T-cell (primary cell): ENCODE data around the gene SLC9B2. TPM values are rescaled to one million over a fixed set of nuclear protein-coding genes. Genes with fewer than 3 reads are reported as not detected.

Experiments
- ATAC-seq, 4 experiments: fragments of 200-7000 bp in 3 of 4; fragments of 150-1000 bp in 1 of 4; cut with Tn5 transposase; replicated peaks in 1 of 4; 1 replicate in 3 of 4; 2 replicates in 1 of 4; pipeline ENCODE4 v1.10.0; 2021; ENCODE audit warnings: moderate library complexity in 3 of 4, mild to moderate bottlenecking in 2 of 4, moderate number of reproducible peaks in 1 of 4
- CTCF ChIA-PET, 2 donors: fragments of 300-600 bp; sonication (Branson Sonifier 250); formaldehyde crosslinking; loops; one replicate each; lab custom pipeline; 2022; ENCODE audit warnings: antibody characterized with exemption in 2 of 2; lab: Charles Lee
- POLR2A ChIA-PET, 2 donors: fragments of 300-600 bp; sonication (Branson Sonifier 250); formaldehyde crosslinking; loops; one replicate each; lab custom pipeline; 2022; ENCODE audit warnings: antibody characterized with exemption in 2 of 2; lab: Charles Lee
- DNase-seq, 35 experiments: peaks; one replicate each; pipeline versions ENCODE4 v3.0.0 to v3.0.0-alpha.2; 2013 to 2023
- H3K27ac ChIP-seq: one replicate; pipeline ENCODE4 v1.5.1; 2013; ENCODE audit warnings: low read length
- H3K27me3 ChIP-seq, 2 experiments: replicated peaks in 1 of 2; 1 replicate in 1 of 2; 2 replicates in 1 of 2; pipeline versions ENCODE4 v1.6.1 to v1.7.0; 2013; ENCODE audit warnings: low read length in 1 of 2, mixed read lengths in 1 of 2; ENCODE audit not compliant: control insufficient read depth in 2 of 2, insufficient read depth in 2 of 2; ENCODE audit errors: extremely low read depth in 1 of 2
- H3K36me3 ChIP-seq, 2 donors: 1 replicate in 1 of 2; 2 replicates in 1 of 2; pipeline versions ENCODE4 v1.6.1 to v1.7.0; 2013; ENCODE audit warnings: low read length in 1 of 2; ENCODE audit not compliant: control insufficient read depth in 2 of 2, insufficient read depth in 1 of 2; ENCODE audit errors: extremely low read depth in 1 of 2
- H3K4me1 ChIP-seq, 2 experiments: 1 replicate in 1 of 2; 2 replicates in 1 of 2; pipeline versions ENCODE4 v1.6.1 to v1.7.0; 2013; ENCODE audit warnings: low read length in 2 of 2, mixed read lengths in 1 of 2; ENCODE audit not compliant: insufficient read depth in 2 of 2, control insufficient read depth in 1 of 2; ENCODE audit errors: extremely low read depth in 1 of 2
- H3K4me3 ChIP-seq, 2 donors: 1 replicate in 1 of 2; 2 replicates in 1 of 2; pipeline versions ENCODE4 v1.5.1 to v1.7.0; 2013; ENCODE audit warnings: mild to moderate bottlenecking in 2 of 2, low read length in 1 of 2, moderate library complexity in 1 of 2; ENCODE audit not compliant: control insufficient read depth in 1 of 2; ENCODE audit errors: extremely low read depth in 1 of 2
- H3K9me3 ChIP-seq: 2 replicates; pipeline ENCODE4 v1.7.0; 2013
- H3K27ac Mint-ChIP-seq, 2 donors: one replicate each; pipeline ENCODE4 v1.8.0; 2020 to 2021; ENCODE audit warnings: mild to moderate bottlenecking in 2 of 2, mixed read lengths in 2 of 2
- H3K27me3 Mint-ChIP-seq, 2 donors: one replicate each; pipeline ENCODE4 v1.8.0; 2021 to 2022; ENCODE audit warnings: mixed read lengths in 2 of 2
- H3K36me3 Mint-ChIP-seq: one replicate; pipeline ENCODE4 v1.8.0; 2021; ENCODE audit warnings: mixed read lengths
- H3K4me1 Mint-ChIP-seq, 3 donors: one replicate each; pipeline ENCODE4 v1.8.0; 2020 to 2022; ENCODE audit warnings: mixed read lengths in 3 of 3, mild to moderate bottlenecking in 1 of 3
- H3K4me3 Mint-ChIP-seq, 3 donors: one replicate each; pipeline ENCODE4 v1.8.0; 2020 to 2022; ENCODE audit warnings: mild to moderate bottlenecking in 3 of 3, mixed read lengths in 3 of 3, moderate library complexity in 3 of 3
- H3K9me3 Mint-ChIP-seq, 3 donors: one replicate each; pipeline ENCODE4 v1.8.0; 2020 to 2022; ENCODE audit warnings: mixed read lengths in 3 of 3
- WGBS: methylation state at CpG from one replicate; pipeline ENCODE4 v1.1.5; 2013; ENCODE audit warnings: missing lambda C conversion rate; ENCODE audit not compliant: insufficient coverage; 5-methylcytosine and 5-hydroxymethylcytosine counted together
- total RNA-seq, 35 experiments: library from RNA in 6 of 35; stranded (reverse) in 6 of 35; fragments of 120-200 nt in 1 of 35; gene quantifications; one replicate each; pipeline versions ENCODE4 v1.2.1 to v1.2.4 and lab custom pipeline; 2013 to 2026

SLC9B2 gene
- total RNA-seq, 5 donors from 2014 or later (not counting 1 experiment from before 2014, with no cell fraction given) = 17.8 to 23.5 (median 19.9) TPM

DNA sequence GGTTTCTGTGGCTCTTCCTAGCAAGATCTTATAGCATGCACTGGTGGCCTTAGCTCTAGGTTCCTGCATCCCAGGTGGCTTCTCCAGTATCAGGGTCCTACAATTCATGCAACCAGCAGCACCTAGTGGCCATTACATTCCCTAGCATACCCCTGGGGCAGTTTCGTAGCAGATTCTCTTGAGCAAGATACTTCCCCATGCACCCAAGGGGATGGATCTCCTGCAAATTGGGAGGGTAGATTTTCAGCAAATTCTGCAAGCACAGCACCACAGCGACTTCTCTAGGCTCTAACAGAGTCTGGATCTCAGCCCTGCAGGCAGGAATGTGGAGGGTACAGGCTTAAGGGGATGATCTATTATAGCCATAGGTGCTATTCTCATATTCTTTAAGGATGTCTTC is 44.0 kb downstream of the SLC9B2 start:
- Mint-ChIP-seq H3K4me3 (no peak overlapping the region), H3K27me3 (no peaks in the 10 kb centered on the region), H3K36me3 (peaks cover 40% of the 10 kb centered on the region), H3K27ac (no peak overlapping the region), H3K4me1 (peaks cover 0 to 2% (median 0%) of the 10 kb centered on the region in 3 donors), H3K9me3 (no peaks in the 10 kb centered on the region)
- peak in 1 of 4 experiments; percentile 38 for ATAC-seq
- no peaks in the 10 kb centered on the region for H3K27me3 ChIP-seq
- H3K27ac ChIP-seq = no peak overlapping the region
- CTCF ChIA-PET = interaction anchor here in 1 of 2 donors (1.2 to 1.3 kb wide), 2 partner anchors 59 to 67 kb away, joined by 3 to 5 read pairs; partner anchors contain the start of gene BDH2
- POLR2A ChIA-PET = no interaction called here
- no peak overlapping the region for H3K4me3 ChIP-seq
- no peaks in the 10 kb centered on the region for H3K36me3 ChIP-seq
- no peaks in the 10 kb centered on the region for H3K4me1 ChIP-seq
- peak in 1 of 35 experiments; percentile 17 for DNase-seq
- WGBS = no CpG with 5 or more reads among the region's 2 CpGs
- H3K9me3 ChIP-seq = no peaks in the 10 kb centered on the region

DNA sequence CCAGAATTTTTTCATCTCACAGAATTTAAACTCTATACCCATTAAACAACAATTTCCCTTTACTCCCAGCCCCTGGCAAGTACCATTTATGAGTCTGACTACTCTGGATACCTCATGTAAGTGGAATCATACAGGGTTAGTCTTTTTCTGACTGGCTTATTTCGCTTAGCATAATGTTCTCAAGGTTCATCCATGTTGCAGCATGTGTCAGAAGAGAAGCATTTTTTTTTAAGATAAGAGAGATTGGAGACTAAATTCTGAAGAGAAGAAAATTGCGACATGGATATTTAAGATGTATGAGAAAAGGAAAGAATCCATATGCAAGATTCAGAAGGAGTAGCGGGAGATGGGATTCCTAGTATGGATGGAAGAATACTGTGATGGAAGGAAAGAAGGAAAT is 45.8 kb downstream of the SLC9B2 start:
- WGBS = 100% methylated on average over 2 of the region's 3 CpGs
- peaks cover 0 to 2% (median 0%) of the 10 kb centered on the region in 3 donors for H3K4me1 Mint-ChIP-seq
- no peaks in the 10 kb centered on the region for H3K27me3 ChIP-seq
- H3K27ac Mint-ChIP-seq = no peak overlapping the region
- no peaks in the 10 kb centered on the region for H3K27me3 Mint-ChIP-seq
- H3K27ac ChIP-seq = no peak overlapping the region
- no peaks in the 10 kb centered on the region for H3K9me3 Mint-ChIP-seq
- DNase-seq (no peak), ATAC-seq (no peak)
- no peak overlapping the region for H3K4me3 ChIP-seq
- CTCF ChIA-PET = no interaction called here
- H3K36me3 Mint-ChIP-seq = peaks cover 30% of the 10 kb centered on the region
- H3K36me3 ChIP-seq = no peaks in the 10 kb centered on the region
- H3K4me3 Mint-ChIP-seq = no peak overlapping the region
- no peaks in the 10 kb centered on the region for H3K9me3 ChIP-seq
- H3K4me1 ChIP-seq = no peaks in the 10 kb centered on the region
- POLR2A ChIA-PET = no interaction called here

- Mint-ChIP-seq H3K36me3 (peaks cover 25% of the 10 kb centered on the region), H3K4me3 (no peak overlapping the region), H3K27me3 (no peaks in the 10 kb centered on the region), H3K4me1 (peaks cover 0 to 2% (median 0%) of the 10 kb centered on the region in 3 donors), H3K9me3 (no peaks in the 10 kb centered on the region), H3K27ac (no peak overlapping the region)
- no CpG with 5 or more reads among the region's 1 CpG for WGBS
- Histone ChIP-seq H3K27me3 (no peaks in the 10 kb centered on the region), H3K4me3 (no peak overlapping the region), H3K27ac (no peak overlapping the region), H3K4me1 (no peaks in the 10 kb centered on the region), H3K9me3 (no peaks in the 10 kb centered on the region), H3K36me3 (no peaks in the 10 kb centered on the region)
- CTCF ChIA-PET = interaction anchor here (0.6 to 1.1 kb wide), 2 partner anchors 21 to 605 kb away, joined by 3 read pairs; no protein-coding TSS in a partner anchor
- no peak for ATAC-seq
- no peak for DNase-seq
- POLR2A ChIA-PET = interaction anchor here in 1 of 2 donors (0.9 kb wide), 1 partner anchor 9 kb away, joined by 6 read pairs; no protein-coding TSS in a partner anchor
Observed at GRCh38 chr4:103029300-103029699, 47.3 kb downstream of the SLC9B2 start.

GRCh38 chr4:103026868-103027267 is 49.7 kb downstream of the SLC9B2 start:
- Histone ChIP-seq H3K27ac (no peak overlapping the region), H3K9me3 (no peaks in the 10 kb centered on the region), H3K4me3 (no peak overlapping the region), H3K4me1 (no peaks in the 10 kb centered on the region), H3K27me3 (no peaks in the 10 kb centered on the region), H3K36me3 (no peaks in the 10 kb centered on the region)
- ATAC-seq (no peak), DNase-seq (no peak)
- CTCF ChIA-PET = no interaction called here
- Mint-ChIP-seq H3K27me3 (no peaks in the 10 kb centered on the region), H3K4me1 (no peaks in the 10 kb centered on the region), H3K27ac (no peak overlapping the region), H3K36me3 (peaks cover 23% of the 10 kb centered on the region), H3K9me3 (no peaks in the 10 kb centered on the region), H3K4me3 (no peak overlapping the region)
- POLR2A ChIA-PET = interaction anchor here in 1 of 2 donors (0.5 kb wide), 1 partner anchor 11 kb away, joined by 3 read pairs; no protein-coding TSS in a partner anchor
- no CpG with 5 or more reads among the region's 1 CpG for WGBS

DNA sequence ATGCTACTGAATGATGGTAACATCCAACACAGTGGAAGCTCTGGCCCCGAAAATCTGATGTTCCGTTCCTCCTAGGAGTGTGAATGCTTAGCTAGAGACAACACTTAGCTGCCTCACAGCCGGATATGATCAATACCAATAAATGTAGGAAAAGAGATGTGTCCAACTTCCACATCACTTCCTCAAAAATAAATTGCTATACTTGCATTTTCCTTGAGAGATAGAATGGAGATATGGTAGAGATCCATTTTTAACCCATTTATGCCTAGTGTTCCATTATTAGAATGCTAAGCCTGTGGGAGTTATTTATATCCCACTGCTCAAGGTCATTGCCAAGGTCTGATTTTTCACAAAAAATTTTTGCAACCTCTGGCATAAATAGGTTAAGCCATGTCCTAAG is 51.6 kb downstream of the SLC9B2 start:
- no peaks in the 10 kb centered on the region for H3K27me3 ChIP-seq
- ATAC-seq (no peak), DNase-seq (no peak)
- Mint-ChIP-seq H3K4me1 (peaks cover 3 to 11% (median 9%) of the 10 kb centered on the region in 3 donors), H3K27ac (no peak overlapping the region), H3K9me3 (no peaks in the 10 kb centered on the region), H3K4me3 (no peak overlapping the region), H3K36me3 (peaks cover 14% of the 10 kb centered on the region), H3K27me3 (no peaks in the 10 kb centered on the region)
- CTCF ChIA-PET = no interaction called here
- POLR2A ChIA-PET = no interaction called here
- WGBS = no CpG with 5 or more reads among the region's 3 CpGs
- H3K4me3 ChIP-seq = no peak overlapping the region
- no peaks in the 10 kb centered on the region for H3K36me3 ChIP-seq
- H3K4me1 ChIP-seq = peaks cover 5 to 6% of the 10 kb centered on the region in 2 experiments
- no peak overlapping the region for H3K27ac ChIP-seq
- H3K9me3 ChIP-seq = no peaks in the 10 kb centered on the region

- no peaks in the 10 kb centered on the region for H3K27me3 Mint-ChIP-seq
- Histone ChIP-seq H3K27me3 (no peaks in the 10 kb centered on the region), H3K4me3 (no peak overlapping the region), H3K9me3 (no peaks in the 10 kb centered on the region), H3K36me3 (no peaks in the 10 kb centered on the region), H3K4me1 (peaks cover 7 to 17% of the 10 kb centered on the region in 2 experiments), H3K27ac (no peak overlapping the region)
- H3K36me3 Mint-ChIP-seq = peaks cover 9% of the 10 kb centered on the region
- no peak for ATAC-seq
- ChIA-PET CTCF (interaction anchor here in 1 of 2 donors (1.2 kb wide), 1 partner anchor 25 kb away, joined by 3 read pairs; no protein-coding TSS in a partner anchor), POLR2A (interaction anchor here in 1 of 2 donors (0.6 kb wide), 1 partner anchor 217 kb away, joined by 5 read pairs; no protein-coding TSS in a partner anchor)
- no peak overlapping the region for H3K27ac Mint-ChIP-seq
- H3K9me3 Mint-ChIP-seq = no peaks in the 10 kb centered on the region
- WGBS = no CpG with 5 or more reads among the region's 2 CpGs
- DNase-seq = no peak
- H3K4me1 Mint-ChIP-seq = peaks cover 14 to 28% (median 26%) of the 10 kb centered on the region in 3 donors
- H3K4me3 Mint-ChIP-seq = peak overlapping the region in 2 of 3 donors; percentile 41 to 75
Observed at GRCh38 chr4:103021120-103021519, 55.4 kb downstream of the SLC9B2 start.
